DOHH2 (cell line): ENCODE data around the gene TMPRSS2.

ENCODE experiments used
- H3F3A ChIP-seq: fragments of 200-600 bp; sonication (generic), shearing (Covaris generic); 2 replicates; pipeline ENCODE4 v1.6.0; 2016; ENCODE audit warnings: antibody characterized with exemption, mild to moderate bottlenecking; ENCODE audit not compliant: control insufficient read depth, insufficient read depth
- H3K27ac ChIP-seq: fragments of 200-600 bp; sonication (generic); 2 replicates; pipeline ENCODE4 v1.5.1; 2014; ENCODE audit warnings: low read depth, mild to moderate bottlenecking, low read length, moderate library complexity
- H3K27me3 ChIP-seq: fragments of 200-600 bp; sonication (generic); 2 replicates; pipeline ENCODE4 v1.6.1; 2014; ENCODE audit warnings: mild to moderate bottlenecking, low read length, mixed read lengths; ENCODE audit not compliant: control insufficient read depth
- H3K36me3 ChIP-seq: fragments of 200-600 bp; sonication (generic); 2 replicates; pipeline ENCODE4 v1.6.1; 2014; ENCODE audit warnings: mild to moderate bottlenecking, low read length, moderate library complexity, mixed read lengths; ENCODE audit not compliant: control insufficient read depth
- H3K4me1 ChIP-seq: fragments of 200-600 bp; sonication (generic); 2 replicates; pipeline ENCODE4 v1.6.1; 2014; ENCODE audit warnings: mild to moderate bottlenecking, low read length, mixed read lengths; ENCODE audit not compliant: control insufficient read depth
- H3K4me2 ChIP-seq: fragments of 200-600 bp; sonication (generic); 2 replicates; pipeline ENCODE4 v1.6.0; 2014; ENCODE audit warnings: mild to moderate bottlenecking, low read length, moderate library complexity
- H3K4me3 ChIP-seq: fragments of 200-600 bp; sonication (generic); 2 replicates; pipeline ENCODE4 v1.5.1; 2014; ENCODE audit warnings: mild to moderate bottlenecking, low read length, mixed read lengths
- H3K79me2 ChIP-seq: fragments of 200-600 bp; sonication (generic); 2 replicates; pipeline ENCODE4 v1.6.1; 2014; ENCODE audit warnings: mild to moderate bottlenecking, low read length, mixed read lengths; ENCODE audit not compliant: control insufficient read depth
- H3K9me2 ChIP-seq: fragments of 200-600 bp; sonication (generic); replicated peaks from 2 replicates; pipeline ENCODE4 v1.6.1; 2014; ENCODE audit warnings: mild to moderate bottlenecking, low read length, mixed read lengths; ENCODE audit not compliant: control insufficient read depth
- H3K9me3 ChIP-seq: fragments of 200-600 bp; sonication (generic); 2 replicates; pipeline ENCODE4 v1.6.1; 2014; ENCODE audit warnings: antibody characterized with exemption, low read length, mixed read lengths; ENCODE audit not compliant: control insufficient read depth, insufficient read depth
- H4K20me1 ChIP-seq: fragments of 200-600 bp; sonication (generic); 2 replicates; pipeline ENCODE4 v1.6.0; 2014; ENCODE audit warnings: low read depth, mild to moderate bottlenecking, antibody characterized with exemption, low read length, moderate library complexity; ENCODE audit not compliant: control insufficient read depth, insufficient read depth
- EZH2phosphoT487 ChIP-seq: fragments of 200-600 bp; sonication (generic); IDR thresholded peaks from 2 replicates; pipeline ENCODE4 v1.6.1; 2017; ENCODE audit warnings: borderline replicate concordance, mild to moderate bottlenecking, antibody characterized with exemption, low read length, moderate library complexity, mixed read lengths
- TF ChIP-seq, protein P1 (sequence below): fragments of 200-600 bp; sonication (generic); IDR thresholded peaks from one replicate; pipeline ENCODE4 v1.5.1; 2014; ENCODE audit warnings: antibody characterized with exemption, mild to moderate bottlenecking, low read depth, low read length; ENCODE audit not compliant: poor library complexity, severe bottlenecking

The TMPRSS2 gene

DNA sequence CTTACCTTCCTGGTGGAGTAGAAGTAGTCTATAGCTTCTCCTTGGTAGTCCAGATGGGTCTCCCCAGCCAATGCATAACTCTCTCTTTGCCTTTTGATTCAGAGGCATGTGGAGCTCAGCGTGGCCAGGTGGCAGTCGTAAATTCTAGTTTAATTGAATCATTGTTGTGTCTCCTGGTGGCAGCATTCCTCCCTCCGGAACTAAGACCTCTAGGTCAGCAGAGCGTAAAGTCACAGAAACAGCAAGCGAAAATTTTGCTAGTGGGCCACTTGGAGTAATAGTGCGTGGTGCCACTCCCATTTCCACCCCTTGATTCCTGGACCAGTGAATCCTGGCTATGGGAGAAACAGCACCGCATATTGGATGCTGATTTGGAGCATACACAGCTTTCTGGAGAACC, 3.9 kb upstream of the TMPRSS2 start:
- H3F3A ChIP-seq = no peaks in the 10 kb centered on the region
- no peaks in the 10 kb centered on the region for H3K36me3 ChIP-seq
- H3K4me1 ChIP-seq = no peaks in the 10 kb centered on the region
- TF ChIP-seq EZH2phosphoT487 = no peak
- TF ChIP-seq, protein P1, sequence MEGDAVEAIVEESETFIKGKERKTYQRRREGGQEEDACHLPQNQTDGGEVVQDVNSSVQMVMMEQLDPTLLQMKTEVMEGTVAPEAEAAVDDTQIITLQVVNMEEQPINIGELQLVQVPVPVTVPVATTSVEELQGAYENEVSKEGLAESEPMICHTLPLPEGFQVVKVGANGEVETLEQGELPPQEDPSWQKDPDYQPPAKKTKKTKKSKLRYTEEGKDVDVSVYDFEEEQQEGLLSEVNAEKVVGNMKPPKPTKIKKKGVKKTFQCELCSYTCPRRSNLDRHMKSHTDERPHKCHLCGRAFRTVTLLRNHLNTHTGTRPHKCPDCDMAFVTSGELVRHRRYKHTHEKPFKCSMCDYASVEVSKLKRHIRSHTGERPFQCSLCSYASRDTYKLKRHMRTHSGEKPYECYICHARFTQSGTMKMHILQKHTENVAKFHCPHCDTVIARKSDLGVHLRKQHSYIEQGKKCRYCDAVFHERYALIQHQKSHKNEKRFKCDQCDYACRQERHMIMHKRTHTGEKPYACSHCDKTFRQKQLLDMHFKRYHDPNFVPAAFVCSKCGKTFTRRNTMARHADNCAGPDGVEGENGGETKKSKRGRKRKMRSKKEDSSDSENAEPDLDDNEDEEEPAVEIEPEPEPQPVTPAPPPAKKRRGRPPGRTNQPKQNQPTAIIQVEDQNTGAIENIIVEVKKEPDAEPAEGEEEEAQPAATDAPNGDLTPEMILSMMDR = no peak
- no peaks in the 10 kb centered on the region for H3K9me3 ChIP-seq
- H4K20me1 ChIP-seq = no peaks in the 10 kb centered on the region
- no peak overlapping the region for H3K27ac ChIP-seq
- no peak overlapping the region for H3K4me3 ChIP-seq
- no peaks in the 10 kb centered on the region for H3K79me2 ChIP-seq
- no peaks in the 10 kb centered on the region for H3K9me2 ChIP-seq
- no peak overlapping the region for H3K4me2 ChIP-seq
- peaks cover 3% of the 10 kb centered on the region; the same call in 1 of the 2 replicates for H3K27me3 ChIP-seq

DNA sequence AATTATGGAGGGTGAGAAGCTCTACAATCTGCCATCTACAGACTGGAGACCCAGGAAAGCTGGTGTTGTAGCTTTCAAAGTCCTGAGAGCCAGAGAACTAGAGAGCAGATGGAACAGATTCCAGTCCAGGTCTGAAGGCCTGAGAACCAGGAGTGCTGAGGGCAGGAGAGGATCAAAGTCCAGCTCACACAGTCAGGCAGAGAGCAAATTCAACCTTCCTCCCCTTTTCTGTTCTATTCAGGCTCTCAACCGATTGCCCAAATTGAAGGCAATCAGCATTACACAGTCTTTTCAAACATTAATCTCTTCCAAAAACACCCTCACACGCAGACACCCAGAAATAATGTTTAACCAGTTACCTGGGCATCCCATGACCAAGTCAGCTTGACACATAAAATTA, 2.5 kb upstream of the TMPRSS2 start:
- Histone ChIP-seq H3K9me2 (no peaks in the 10 kb centered on the region), H3K27me3 (peaks cover 3% of the 10 kb centered on the region; the same call in 1 of the 2 replicates), H3K9me3 (no peaks in the 10 kb centered on the region), H3K4me2 (no peak overlapping the region), H3F3A (no peaks in the 10 kb centered on the region), H3K4me3 (no peak overlapping the region), H3K27ac (no peak overlapping the region), H3K79me2 (no peaks in the 10 kb centered on the region), H3K36me3 (no peaks in the 10 kb centered on the region), H4K20me1 (no peaks in the 10 kb centered on the region), H3K4me1 (no peaks in the 10 kb centered on the region)
- no peak for TF ChIP-seq EZH2phosphoT487
- TF ChIP-seq, protein P1 = no peak

DNA sequence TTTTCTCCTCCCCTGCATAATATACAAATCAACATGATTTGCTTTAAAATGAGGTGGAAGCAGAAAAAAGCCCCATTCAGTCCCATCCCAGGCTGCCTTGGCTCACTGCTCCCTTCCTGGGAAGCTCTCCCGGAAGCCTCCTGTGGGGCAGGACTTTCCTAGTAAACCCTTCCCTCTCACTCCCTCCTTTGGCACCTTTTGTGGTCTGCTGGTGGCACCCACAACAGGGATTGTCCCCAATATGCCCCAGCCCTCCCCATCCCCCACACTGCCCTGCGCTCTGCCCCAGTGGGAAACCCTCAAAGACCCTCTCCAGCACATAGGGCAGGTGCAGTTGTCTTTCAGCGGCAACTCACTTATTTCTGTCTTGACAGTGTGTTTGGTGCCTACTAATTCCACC, 1.8 kb upstream of the TMPRSS2 start:
- no peaks in the 10 kb centered on the region for H3K4me1 ChIP-seq
- H4K20me1 ChIP-seq = no peaks in the 10 kb centered on the region
- no peak overlapping the region for H3K4me2 ChIP-seq
- H3K9me3 ChIP-seq = no peaks in the 10 kb centered on the region
- no peaks in the 10 kb centered on the region for H3F3A ChIP-seq
- no peak overlapping the region for H3K27ac ChIP-seq
- no peaks in the 10 kb centered on the region for H3K36me3 ChIP-seq
- H3K79me2 ChIP-seq = no peaks in the 10 kb centered on the region
- no peak overlapping the region for H3K4me3 ChIP-seq
- TF ChIP-seq, protein P1 = no peak
- TF ChIP-seq EZH2phosphoT487 = no peak
- peaks cover 3% of the 10 kb centered on the region; the same call in 1 of the 2 replicates for H3K27me3 ChIP-seq
- no peaks in the 10 kb centered on the region for H3K9me2 ChIP-seq

DNA sequence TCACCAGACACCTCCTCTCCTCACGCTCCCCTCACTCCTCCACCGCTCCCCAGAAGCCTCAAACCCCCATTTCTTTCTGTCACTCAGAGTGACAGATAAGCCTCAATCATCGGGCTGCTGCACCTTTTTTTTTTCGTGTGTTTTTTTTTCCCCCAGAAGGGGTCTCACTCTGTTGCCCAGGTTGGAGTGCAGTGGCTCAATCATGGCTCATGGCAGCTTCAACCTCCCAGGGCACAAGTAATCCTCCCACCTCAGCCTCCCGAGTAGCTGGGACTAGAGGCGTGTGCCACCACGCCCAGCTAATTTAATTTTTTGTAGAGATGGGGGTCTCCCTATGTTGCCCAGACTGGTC, 1.2 kb upstream of the TMPRSS2 start:
- no peak overlapping the region for H3K27ac ChIP-seq
- H3K4me2 ChIP-seq = no peak overlapping the region
- H3F3A ChIP-seq = no peaks in the 10 kb centered on the region
- H3K27me3 ChIP-seq = peaks cover 3% of the 10 kb centered on the region; the same call in 1 of the 2 replicates
- no peaks in the 10 kb centered on the region for H3K9me2 ChIP-seq
- no peaks in the 10 kb centered on the region for H3K79me2 ChIP-seq
- TF ChIP-seq, protein P1 = no peak
- no peak for TF ChIP-seq EZH2phosphoT487
- no peaks in the 10 kb centered on the region for H4K20me1 ChIP-seq
- no peaks in the 10 kb centered on the region for H3K9me3 ChIP-seq
- no peaks in the 10 kb centered on the region for H3K36me3 ChIP-seq
- H3K4me1 ChIP-seq = no peaks in the 10 kb centered on the region
- H3K4me3 ChIP-seq = no peak overlapping the region
